ENCODE data around the gene FZR1. TPM values are rescaled to one million over a fixed set of nuclear protein-coding genes. Genes with fewer than 3 reads are reported as not detected.
"Not testable (repeated sequence)": the region's sequence is repeated elsewhere in the genome, so short reads cannot be mapped to it uniquely, and the experiment has no call there.

The FZR1 gene
- total and polyA plus RNA-seq, 10 donors = 9.8 to 53.6 (median 37.1) TPM

DNA sequence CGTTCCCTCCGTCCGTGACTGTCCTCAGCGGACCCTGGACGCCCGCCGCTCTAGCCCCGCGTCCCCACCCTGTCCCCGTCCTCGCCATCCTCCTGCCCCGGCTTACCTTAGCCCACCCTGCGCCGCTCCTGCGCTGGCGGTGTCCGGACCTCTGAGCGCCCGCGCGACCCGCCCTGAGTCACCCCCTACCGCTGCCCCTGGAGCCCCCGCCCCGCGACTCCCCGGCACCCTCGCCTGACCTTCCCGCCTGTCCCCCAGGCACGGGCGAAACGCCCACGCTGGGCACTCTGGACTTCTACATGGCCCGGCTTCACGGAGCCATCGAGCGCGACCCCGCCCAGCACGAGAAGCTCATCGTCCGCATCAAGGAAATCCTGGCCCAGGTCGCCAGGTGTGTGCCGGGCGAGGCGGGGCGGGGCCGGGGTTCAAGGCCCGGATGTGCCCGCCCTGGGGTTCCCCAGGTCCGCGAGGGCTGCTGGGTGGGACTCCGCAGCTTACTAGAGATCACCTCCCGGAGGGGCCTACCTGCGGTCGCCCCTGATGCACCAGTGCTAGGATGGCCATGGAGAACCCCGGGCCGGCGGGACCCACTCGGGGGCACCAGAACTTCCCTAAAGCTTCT lies 71.7 kb downstream of the FZR1 start:
- TF ChIP-seq POLR2AphosphoS5 (IDR thresholded peaks at IDR 0.05) (no peak), POLR2A (IDR thresholded peaks at IDR 0.05) (no peak)
- TF ChIP-seq, protein P1, sequence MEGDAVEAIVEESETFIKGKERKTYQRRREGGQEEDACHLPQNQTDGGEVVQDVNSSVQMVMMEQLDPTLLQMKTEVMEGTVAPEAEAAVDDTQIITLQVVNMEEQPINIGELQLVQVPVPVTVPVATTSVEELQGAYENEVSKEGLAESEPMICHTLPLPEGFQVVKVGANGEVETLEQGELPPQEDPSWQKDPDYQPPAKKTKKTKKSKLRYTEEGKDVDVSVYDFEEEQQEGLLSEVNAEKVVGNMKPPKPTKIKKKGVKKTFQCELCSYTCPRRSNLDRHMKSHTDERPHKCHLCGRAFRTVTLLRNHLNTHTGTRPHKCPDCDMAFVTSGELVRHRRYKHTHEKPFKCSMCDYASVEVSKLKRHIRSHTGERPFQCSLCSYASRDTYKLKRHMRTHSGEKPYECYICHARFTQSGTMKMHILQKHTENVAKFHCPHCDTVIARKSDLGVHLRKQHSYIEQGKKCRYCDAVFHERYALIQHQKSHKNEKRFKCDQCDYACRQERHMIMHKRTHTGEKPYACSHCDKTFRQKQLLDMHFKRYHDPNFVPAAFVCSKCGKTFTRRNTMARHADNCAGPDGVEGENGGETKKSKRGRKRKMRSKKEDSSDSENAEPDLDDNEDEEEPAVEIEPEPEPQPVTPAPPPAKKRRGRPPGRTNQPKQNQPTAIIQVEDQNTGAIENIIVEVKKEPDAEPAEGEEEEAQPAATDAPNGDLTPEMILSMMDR (IDR thresholded peaks at IDR 0.05 in 8 of 11, conservative IDR thresholded peaks at IDR 0.05 in 3 of 11) = no peak
- 89 to 94% (median 91%) methylated on average over 45 to 60 of the region's 60 CpGs for WGBS, 5 donors
- no peaks in the 10 kb centered on the region for H3K27me3 ChIP-seq (replicated peaks in 1 of 7)
- H3K9me3 ChIP-seq = no peaks in the 10 kb centered on the region
- no peak for DNase-seq
- no peak overlapping the region for H3K4me3 ChIP-seq
- no peak overlapping the region for H3K27ac ChIP-seq
- peaks cover 0 to 45% (median 4%) of the 10 kb centered on the region in 6 donors for H3K36me3 ChIP-seq
- H3K4me1 ChIP-seq = peaks cover 0 to 33% (median 23%) of the 10 kb centered on the region in 6 donors
- intact Hi-C loops (cut with DNase I; ENCODE audit: low total_unique reads) = no loop called here

- Histone ChIP-seq H3K36me3 (peaks cover 0 to 45% (median 4%) of the 10 kb centered on the region in 6 donors), H3K9me3 (no peaks in the 10 kb centered on the region), H3K4me3 (no peak overlapping the region), H3K27ac (no peak overlapping the region), H3K27me3 (replicated peaks in 1 of 7) (no peaks in the 10 kb centered on the region), H3K4me1 (peaks cover 0 to 30% (median 19%) of the 10 kb centered on the region in 6 donors)
- intact Hi-C loops (cut with DNase I; ENCODE audit: low total_unique reads) = no loop called here
- WGBS, 5 donors = 80 to 92% (median 86%) methylated on average over 11 to 17 of the region's 17 CpGs
- no peak for TF ChIP-seq POLR2AphosphoS5 (IDR thresholded peaks at IDR 0.05)
- TF ChIP-seq POLR2A (IDR thresholded peaks at IDR 0.05) = no peak
- TF ChIP-seq, protein P1 (IDR thresholded peaks at IDR 0.05 in 8 of 11, conservative IDR thresholded peaks at IDR 0.05 in 3 of 11) = no peak
- no peak for DNase-seq
Measured at GRCh38 chr19:3578390-3578789, 72.3 kb downstream of the FZR1 start.

GRCh38 chr19:3580156-3580934 lies 74.2 kb downstream of the FZR1 start:
- Histone ChIP-seq H3K4me1 (peaks cover 0 to 20% (median 14%) of the 10 kb centered on the region in 6 donors), H3K27me3 (replicated peaks in 1 of 7) (peaks cover 0 to 12% (median 4%) of the 10 kb centered on the region in 7 donors), H3K36me3 (peaks cover 0 to 32% (median 2%) of the 10 kb centered on the region in 6 donors), H3K4me3 (no peak overlapping the region), H3K9me3 (no peaks in the 10 kb centered on the region), H3K27ac (peak overlapping the region in 2 of 8 donors; percentile 26 to 38)
- TF ChIP-seq, protein P1 (IDR thresholded peaks at IDR 0.05 in 8 of 11, conservative IDR thresholded peaks at IDR 0.05 in 3 of 11) = no peak
- TF ChIP-seq POLR2AphosphoS5 (IDR thresholded peaks at IDR 0.05) = peak in 1 of 3 donors; percentile 20
- no peak for TF ChIP-seq POLR2A (IDR thresholded peaks at IDR 0.05)
- intact Hi-C loops (cut with DNase I; ENCODE audit: low total_unique reads) = loop anchor here (5.0 kb wide), 1 partner anchor 37 kb away; no protein-coding TSS in a partner anchor
- DNase-seq = no peak
- WGBS, 5 donors = 68 to 81% (median 73%) methylated on average over 11 of the region's 11 CpGs

DNA sequence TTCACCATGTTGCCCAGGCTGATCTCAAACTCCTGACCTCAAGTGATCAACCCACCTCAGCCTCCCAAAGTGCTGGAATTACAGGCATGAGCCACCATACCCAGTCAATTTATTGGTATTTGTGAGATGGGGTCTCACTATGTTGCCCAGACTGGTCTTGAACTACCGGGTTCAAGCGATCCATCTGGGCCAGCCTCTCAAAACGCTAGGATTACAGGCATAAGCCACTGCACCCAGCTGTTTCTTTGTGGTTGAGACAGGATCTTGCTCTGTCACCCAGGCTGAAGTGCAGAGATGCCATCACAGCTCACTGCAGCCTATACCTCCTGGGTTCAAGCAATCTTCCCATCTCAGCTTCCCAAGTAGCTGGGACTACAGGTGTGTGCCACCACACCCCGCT lies 75.7 kb downstream of the FZR1 start:
- not testable (repeated sequence) for DNase-seq, H3K4me3 ChIP-seq, H3K9me3 ChIP-seq, H3K27ac ChIP-seq
- Histone ChIP-seq H3K27me3 (replicated peaks in 1 of 7) (peaks cover 0 to 26% (median 8%) of the 10 kb centered on the region in 7 donors), H3K36me3 (peaks cover 0 to 18% (median under 1%) of the 10 kb centered on the region in 6 donors), H3K4me1 (peaks cover 0 to 20% (median 14%) of the 10 kb centered on the region in 6 donors)
- 75 to 88% (median 80%) methylated on average over 4 of the region's 4 CpGs for WGBS, 5 donors
- intact Hi-C loops (cut with DNase I; ENCODE audit: low total_unique reads) = loop anchor here (5.0 kb wide), 1 partner anchor 36 kb away; no protein-coding TSS in a partner anchor

DNA sequence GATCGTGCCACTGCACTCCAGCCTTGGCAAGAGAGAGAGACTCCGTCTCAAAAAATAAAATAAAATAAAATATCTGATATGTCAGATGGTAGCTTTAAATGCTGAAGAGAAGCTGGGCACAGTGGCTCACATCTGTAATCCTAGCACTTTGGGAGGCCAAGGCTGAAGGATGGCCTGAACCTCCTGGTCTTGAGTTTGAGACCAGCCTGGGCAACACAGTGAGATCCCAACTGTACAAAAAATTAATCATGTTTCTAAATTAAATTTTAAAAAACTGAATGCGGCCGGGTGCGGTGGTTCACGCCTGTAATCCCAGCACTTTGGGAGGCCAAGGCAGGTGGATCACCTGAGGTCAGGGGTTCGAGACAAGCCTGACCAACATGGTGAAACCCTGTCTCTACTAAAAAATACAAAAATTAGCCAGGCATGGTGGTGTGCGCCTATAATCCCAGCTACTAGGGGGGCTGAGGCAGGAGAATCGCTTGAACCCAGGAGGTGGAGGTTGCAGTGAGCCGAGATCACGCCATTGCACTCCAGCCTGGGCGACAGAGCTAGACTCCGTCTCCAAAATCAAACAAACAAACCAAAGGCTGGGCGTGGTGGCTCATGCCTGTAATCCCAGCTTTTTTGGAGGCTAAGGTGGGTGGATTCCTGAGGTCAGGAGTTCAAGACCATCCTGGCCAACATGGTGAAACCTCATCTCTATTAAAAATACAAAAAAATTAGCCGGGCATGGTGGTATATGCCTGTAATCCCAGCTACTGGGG lies 78.1 kb downstream of the FZR1 start:
- not testable (repeated sequence) for H3K27ac ChIP-seq, DNase-seq, H3K4me3 ChIP-seq, H3K36me3 ChIP-seq, H3K9me3 ChIP-seq
- H3K4me1 ChIP-seq = peaks cover 0 to 22% (median 13%) of the 10 kb centered on the region in 6 donors
- WGBS, 5 donors = 87 to 95% (median 91%) methylated on average over 15 of the region's 15 CpGs
- intact Hi-C loops (cut with DNase I; ENCODE audit: low total_unique reads) = loop anchor here (5.0 kb wide), 1 partner anchor 33 kb away; no protein-coding TSS in a partner anchor
- peaks cover 0 to 26% (median 8%) of the 10 kb centered on the region in 7 donors for H3K27me3 ChIP-seq (replicated peaks in 1 of 7)

Measured in spleen (tissue), 11 donors.